Trophoblast cell (in vitro differentiated cells and primary cell): ENCODE results near the gene TEAD3.
A peak's percentile ranks its signal among the peaks of the same experiment; 100 is the strongest.

Source experiments
- DNase-seq, 2 donors: peaks; one replicate each; pipeline ENCODE4 v3.0.0-alpha.2; 2016
- H2AFZ ChIP-seq: 2 replicates; pipeline ENCODE4 v1.6.1; 2013; ENCODE audit warnings: low read length, moderate library complexity, mild to moderate bottlenecking; ENCODE audit not compliant: insufficient read depth, poor library complexity
- H2AK5ac ChIP-seq: 2 replicates; pipeline ENCODE4 v1.6.1; 2013; ENCODE audit warnings: mild to moderate bottlenecking, low read length
- H2BK120ac ChIP-seq: 2 replicates; pipeline ENCODE4 v1.6.1; 2013; ENCODE audit warnings: low read length, mild to moderate bottlenecking, moderate library complexity; ENCODE audit not compliant: insufficient read depth, poor library complexity
- H2BK12ac ChIP-seq: 2 replicates; pipeline ENCODE4 v1.6.1; 2013; ENCODE audit warnings: mild to moderate bottlenecking, low read length, moderate library complexity
- H2BK5ac ChIP-seq: 2 replicates; pipeline ENCODE4 v1.6.1; 2013; ENCODE audit warnings: low read length, low read depth, moderate library complexity, mild to moderate bottlenecking; ENCODE audit not compliant: poor library complexity
- H3K14ac ChIP-seq: 2 replicates; pipeline ENCODE4 v1.6.1; 2013; ENCODE audit warnings: mild to moderate bottlenecking, low read length
- H3K18ac ChIP-seq: 2 replicates; pipeline ENCODE4 v1.6.1; 2013; ENCODE audit warnings: mild to moderate bottlenecking, low read length
- H3K23ac ChIP-seq: 2 replicates; pipeline ENCODE4 v1.6.1; 2013; ENCODE audit warnings: low read length
- H3K27ac ChIP-seq: 2 replicates; pipeline ENCODE4 v1.5.1; 2013; ENCODE audit warnings: low read depth, mild to moderate bottlenecking, inconsistent platforms, low read length, moderate library complexity
- H3K27me3 ChIP-seq: 2 replicates; pipeline ENCODE4 v1.6.1; 2013; ENCODE audit warnings: inconsistent platforms, mild to moderate bottlenecking, low read length, moderate library complexity; ENCODE audit not compliant: insufficient read depth
- H3K36me3 ChIP-seq, 2 experiments: 1 replicate in 1 of 2; 2 replicates in 1 of 2; pipeline ENCODE4 v1.6.1; 2013; ENCODE audit warnings: low read length in 2 of 2, mild to moderate bottlenecking in 2 of 2, moderate library complexity in 1 of 2; ENCODE audit not compliant: insufficient read depth in 2 of 2, control insufficient read depth in 1 of 2
- H3K4ac ChIP-seq: 2 replicates; pipeline ENCODE4 v1.6.1; 2013; ENCODE audit warnings: low read depth, mild to moderate bottlenecking, low read length, moderate library complexity
- H3K4me1 ChIP-seq, 2 experiments: 1 replicate in 1 of 2; 2 replicates in 1 of 2; pipeline ENCODE4 v1.6.1; 2013; ENCODE audit warnings: low read length in 2 of 2, mild to moderate bottlenecking in 2 of 2, moderate library complexity in 1 of 2; ENCODE audit not compliant: insufficient read depth in 2 of 2, control insufficient read depth in 1 of 2
- H3K4me2 ChIP-seq: 2 replicates; pipeline ENCODE4 v1.6.1; 2013; ENCODE audit warnings: inconsistent platforms, mild to moderate bottlenecking, low read length, moderate library complexity
- H3K4me3 ChIP-seq: 2 replicates; pipeline ENCODE4 v1.5.1; 2013; ENCODE audit warnings: mild to moderate bottlenecking, low read depth, low read length, inconsistent platforms
- H3K79me1 ChIP-seq: one replicate; pipeline ENCODE4 v1.6.1; 2013; ENCODE audit warnings: low read length
- H3K79me2 ChIP-seq: 2 replicates; pipeline ENCODE4 v1.6.1; 2013; ENCODE audit warnings: low read length, mild to moderate bottlenecking; ENCODE audit not compliant: control insufficient read depth, insufficient read depth, poor library complexity
- H3K9ac ChIP-seq: 2 replicates; pipeline ENCODE4 v1.6.1; 2013; ENCODE audit warnings: mild to moderate bottlenecking, low read length
- H3K9me3 ChIP-seq: 2 replicates; pipeline ENCODE4 v1.6.1; 2013; ENCODE audit warnings: low read depth, mild to moderate bottlenecking, control low read depth, inconsistent platforms, low read length; ENCODE audit not compliant: insufficient read depth
- H4K12ac ChIP-seq: 2 replicates; pipeline ENCODE4 v1.6.1; 2013; ENCODE audit warnings: low read depth, mild to moderate bottlenecking, low read length, moderate library complexity
- H4K8ac ChIP-seq: 2 replicates; pipeline ENCODE4 v1.6.1; 2013; ENCODE audit warnings: low read depth, mild to moderate bottlenecking, low read length, moderate library complexity
- H4K91ac ChIP-seq: one replicate; pipeline ENCODE4 v1.6.1; 2013; ENCODE audit warnings: low read depth, mild to moderate bottlenecking, low read length, moderate library complexity
- WGBS: extraction: QIAGEN DNeasy Blood & Tissue Kit; methylation state at CpG from one replicate; pipeline ENCODE4 v1.1.7; 2013; ENCODE audit warnings: missing lambda C conversion rate; ENCODE audit not compliant: insufficient read length, insufficient coverage; ENCODE audit errors: extremely low coverage; 5-methylcytosine and 5-hydroxymethylcytosine counted together

The TEAD3 gene

DNA sequence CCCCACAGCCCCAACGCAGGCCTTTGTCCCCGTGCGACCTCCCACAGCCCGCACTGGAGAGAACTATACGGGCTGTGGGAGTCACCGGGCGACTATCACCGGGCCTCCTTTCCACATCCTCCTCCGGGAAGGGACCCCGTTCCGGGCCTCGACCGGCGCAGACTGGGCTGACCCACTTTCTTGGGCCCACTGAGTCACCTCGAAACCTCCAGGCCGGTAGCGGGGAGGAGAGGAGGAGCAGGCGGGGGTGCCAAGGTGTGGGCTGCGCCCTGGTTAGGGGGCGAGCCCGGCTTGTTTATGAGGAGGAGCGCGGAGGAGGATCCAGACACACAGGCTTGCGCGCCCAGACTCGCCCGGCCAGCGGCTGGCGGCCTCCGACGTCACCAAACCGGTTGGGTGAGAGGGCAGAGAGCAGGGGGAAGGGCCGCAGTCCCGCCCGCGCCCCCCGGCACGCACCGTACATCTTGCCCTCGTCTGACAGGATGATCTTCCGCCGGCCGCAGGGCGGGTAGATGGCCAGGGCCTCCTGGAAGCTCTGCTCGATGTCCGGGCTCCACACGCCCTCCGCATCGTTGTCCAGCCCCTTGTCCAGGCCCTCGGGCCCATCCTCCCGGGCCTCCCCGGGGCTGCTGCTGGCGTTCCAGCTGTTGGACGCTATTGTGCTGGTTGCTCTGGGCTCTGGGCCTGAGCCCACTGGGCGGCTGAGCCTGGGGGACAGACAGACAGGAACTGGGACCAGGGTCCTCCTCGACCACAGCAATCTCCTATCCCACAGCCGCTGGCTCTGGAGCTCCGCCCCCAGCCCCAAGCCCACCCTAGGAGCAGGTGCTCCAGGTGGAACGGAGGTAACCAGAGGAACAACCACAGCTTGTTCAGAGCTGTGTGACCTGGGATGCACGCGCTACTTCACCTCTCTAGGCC, 10.6 kb downstream of the TEAD3 start:
- peak overlapping the region; percentile 97 for H3K14ac ChIP-seq
- H2AK5ac ChIP-seq: peak overlapping the region; percentile 98
- peak overlapping the region; percentile 80 for H4K12ac ChIP-seq
- peak overlapping the region; percentile 92 for H3K18ac ChIP-seq
- peak overlapping the region; percentile 93 for H2BK120ac ChIP-seq
- H3K4me1 ChIP-seq: peaks cover 52 to 59% of the 10 kb centered on the region in 2 experiments
- H4K91ac ChIP-seq: peak overlapping the region; percentile 98
- H4K8ac ChIP-seq: peak overlapping the region; percentile 80
- H3K4me2 ChIP-seq: peak overlapping the region; percentile 53
- peak overlapping the region; percentile 82 for H3K4ac ChIP-seq
- peak overlapping the region; percentile 44 for H3K23ac ChIP-seq
- peak overlapping the region; percentile 100 for H3K27ac ChIP-seq
- peaks cover 33 to 38% of the 10 kb centered on the region in 2 experiments for H3K36me3 ChIP-seq
- H3K27me3 ChIP-seq: no peaks in the 10 kb centered on the region
- peak overlapping the region; percentile 98 for H2BK5ac ChIP-seq
- peak overlapping the region; percentile 58 for H2AFZ ChIP-seq
- peaks cover 46% of the 10 kb centered on the region for H3K79me2 ChIP-seq
- WGBS: no CpG with 5 or more reads among the region's 61 CpGs
- H2BK12ac ChIP-seq: peak overlapping the region; percentile 63
- peak; percentile 96 to 97 for DNase-seq
- H3K9me3 ChIP-seq: no peaks in the 10 kb centered on the region
- peaks cover 57% of the 10 kb centered on the region for H3K79me1 ChIP-seq
- no peak overlapping the region for H3K4me3 ChIP-seq
- peak overlapping the region; percentile 81 for H3K9ac ChIP-seq

DNA sequence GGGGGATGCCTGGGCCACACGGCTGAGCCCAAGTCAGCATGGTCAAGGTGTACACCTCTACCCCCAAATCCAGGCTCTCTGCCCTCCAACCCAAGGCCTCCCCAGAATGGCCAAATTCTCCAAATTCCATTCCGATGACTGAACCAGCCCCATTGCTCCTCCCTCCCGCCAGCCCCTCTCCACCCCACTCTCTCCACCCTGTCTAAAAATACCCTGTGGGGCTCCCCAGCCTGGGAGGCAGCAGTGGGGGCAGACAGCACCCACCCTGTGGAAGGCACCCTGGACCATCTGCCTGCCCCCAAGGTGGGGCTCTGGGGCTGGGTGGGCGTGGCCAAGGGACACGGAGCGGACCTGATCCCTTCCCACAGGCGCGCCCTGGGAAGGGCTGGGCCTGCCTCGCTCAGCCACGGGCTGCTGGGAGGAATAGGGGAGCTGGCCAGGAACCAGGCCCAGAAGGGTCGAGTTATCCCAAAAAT, 11.4 kb downstream of the TEAD3 start:
- WGBS: no CpG with 5 or more reads among the region's 11 CpGs
- Histone ChIP-seq H3K4me1 (peaks cover 45 to 51% of the 10 kb centered on the region in 2 experiments), H3K23ac (peak overlapping the region; percentile 44), H3K9me3 (no peaks in the 10 kb centered on the region), H3K36me3 (peaks cover 41 to 46% of the 10 kb centered on the region in 2 experiments), H2BK120ac (peak overlapping the region; percentile 93), H2AK5ac (peak overlapping the region; percentile 98), H3K4me2 (peak overlapping the region; percentile 53), H3K18ac (peak overlapping the region; percentile 92), H3K27me3 (no peaks in the 10 kb centered on the region), H3K79me1 (peaks cover 48% of the 10 kb centered on the region), H2BK12ac (peak overlapping the region; percentile 85), H3K4me3 (no peak overlapping the region), H3K14ac (peak overlapping the region; percentile 97), H3K79me2 (peaks cover 40% of the 10 kb centered on the region), H4K12ac (peak overlapping the region; percentile 80), H3K4ac (peak overlapping the region; percentile 82), H4K8ac (peak overlapping the region; percentile 80), H4K91ac (peak overlapping the region; percentile 98), H3K27ac (peak overlapping the region; percentile 100), H2BK5ac (peak overlapping the region; percentile 98), H2AFZ (peak overlapping the region; percentile 58), H3K9ac (peak overlapping the region; percentile 81)
- peak; percentile 48 to 67 for DNase-seq

DNA sequence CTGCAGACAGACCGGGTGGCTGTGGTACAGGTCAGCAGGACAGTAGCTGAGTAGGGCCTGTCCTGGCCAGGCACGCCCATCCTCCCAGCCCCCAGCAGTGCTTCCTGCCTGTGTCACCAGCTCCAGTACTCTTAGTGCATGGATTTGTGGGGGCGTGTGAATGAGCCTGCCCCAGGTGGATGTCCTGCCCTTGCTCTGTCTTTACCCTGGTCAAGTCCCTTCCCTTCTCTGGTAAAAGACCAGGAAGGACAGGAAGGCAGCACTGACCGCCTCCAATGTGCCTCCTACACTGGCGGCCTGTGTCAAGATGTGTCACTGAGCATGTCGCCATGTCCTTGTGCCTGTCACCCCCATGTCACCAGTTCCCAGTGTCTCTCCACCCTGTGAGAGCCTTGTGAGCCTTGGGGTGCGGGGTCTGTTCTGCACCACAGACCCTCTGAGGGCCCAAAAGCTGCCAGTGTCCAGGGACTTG, 11.9 kb downstream of the TEAD3 start:
- peak overlapping the region; percentile 98 for H2BK5ac ChIP-seq
- peaks cover 46 to 51% of the 10 kb centered on the region in 2 experiments for H3K36me3 ChIP-seq
- peak overlapping the region; percentile 68 for H4K12ac ChIP-seq
- peak overlapping the region; percentile 100 for H3K27ac ChIP-seq
- peak overlapping the region; percentile 53 for H3K4me2 ChIP-seq
- H2BK12ac ChIP-seq: peak overlapping the region; percentile 85
- WGBS: no CpG with 5 or more reads among the region's 7 CpGs
- H3K18ac ChIP-seq: peak overlapping the region; percentile 92
- peak overlapping the region; percentile 97 for H3K14ac ChIP-seq
- peaks cover 38% of the 10 kb centered on the region for H3K79me2 ChIP-seq
- peaks cover 43 to 48% of the 10 kb centered on the region in 2 experiments for H3K4me1 ChIP-seq
- H3K79me1 ChIP-seq: peaks cover 45% of the 10 kb centered on the region
- H3K27me3 ChIP-seq: no peaks in the 10 kb centered on the region
- no peaks in the 10 kb centered on the region for H3K9me3 ChIP-seq
- peak overlapping the region; percentile 93 for H2BK120ac ChIP-seq
- peak overlapping the region; percentile 55 for H2AFZ ChIP-seq
- peak overlapping the region; percentile 80 for H4K8ac ChIP-seq
- H3K4ac ChIP-seq: peak overlapping the region; percentile 82
- peak overlapping the region; percentile 38 for H3K9ac ChIP-seq
- H2AK5ac ChIP-seq: peak overlapping the region; percentile 98
- no peak overlapping the region for H3K23ac ChIP-seq
- peak overlapping the region; percentile 98 for H4K91ac ChIP-seq
- no peak overlapping the region for H3K4me3 ChIP-seq
- peak in 1 of 2 donors; percentile 28 for DNase-seq

DNA sequence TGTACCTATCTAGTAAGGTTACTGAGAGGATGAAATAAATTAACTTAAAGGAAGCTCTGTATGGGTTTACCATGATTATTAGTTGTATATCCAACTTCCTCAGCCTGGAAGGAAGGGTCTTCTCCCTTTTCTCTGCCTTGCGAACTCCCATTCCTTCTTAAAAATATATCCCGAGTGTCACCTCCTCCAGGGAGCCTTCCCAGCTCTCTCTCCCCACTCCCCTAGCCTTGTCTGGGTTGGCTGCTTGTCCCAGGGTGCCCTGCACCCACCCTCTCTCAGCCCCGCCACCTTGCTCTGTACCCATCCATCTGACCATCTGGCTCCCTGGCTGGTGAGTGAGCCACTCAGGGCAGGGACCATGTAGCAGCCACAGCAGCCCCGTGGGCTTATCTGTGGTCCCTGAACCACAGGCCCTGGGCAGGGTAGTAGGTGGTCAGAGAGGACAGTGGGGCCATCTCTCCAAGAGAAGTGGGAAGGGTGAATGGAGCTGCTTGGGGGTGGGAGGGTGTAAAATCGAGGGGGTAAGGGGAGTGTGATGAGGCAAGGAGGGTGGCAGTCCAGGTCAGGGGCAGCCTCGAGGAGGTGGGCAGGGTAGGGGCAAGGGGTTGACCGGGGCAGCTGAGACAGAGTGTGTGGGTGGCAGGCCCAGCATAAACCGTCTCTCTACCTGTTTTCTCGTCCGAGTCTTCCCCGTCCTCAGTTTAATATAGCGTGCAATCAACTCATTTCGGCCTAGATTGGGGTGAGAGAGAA, 12.8 kb downstream of the TEAD3 start:
- Histone ChIP-seq H3K4ac (peak overlapping the region; percentile 82), H3K4me1 (peaks cover 38 to 42% of the 10 kb centered on the region in 2 experiments), H3K36me3 (peaks cover 54 to 60% of the 10 kb centered on the region in 2 experiments), H3K79me2 (peaks cover 32% of the 10 kb centered on the region), H3K4me3 (no peak overlapping the region), H3K18ac (peak overlapping the region; percentile 92), H2BK12ac (peak overlapping the region; percentile 15), H3K79me1 (peaks cover 39% of the 10 kb centered on the region), H2BK120ac (peak overlapping the region; percentile 93), H3K9me3 (no peaks in the 10 kb centered on the region), H3K9ac (no peak overlapping the region), H3K27ac (peak overlapping the region; percentile 5), H3K27me3 (no peaks in the 10 kb centered on the region), H3K14ac (peak overlapping the region; percentile 37), H2AK5ac (peak overlapping the region; percentile 51), H2AFZ (no peak overlapping the region), H3K23ac (no peak overlapping the region), H4K8ac (peak overlapping the region; percentile 62), H2BK5ac (peak overlapping the region; percentile 73), H4K12ac (no peak overlapping the region), H4K91ac (peak overlapping the region; percentile 98), H3K4me2 (no peak overlapping the region)
- no peak for DNase-seq
- no CpG with 5 or more reads among the region's 13 CpGs for WGBS
